ENCODE measurements around the gene FCN2.

The FCN2 gene

GRCh38 chr9:134880484-134881312 lies at the start of gene FCN2:
Gene FCN2 (plus strand): TSS chr9:134880810. CDS start chr9:134880822, 12 bp downstream.
- no peak for DNase-seq

GRCh38 chr9:134830926-134831720 lies 49.5 kb upstream of the FCN2 start:
- no peak for DNase-seq

- no peak for DNase-seq
These were observed 48.1 kb upstream of the FCN2 start for GRCh38 chr9:134832471-134832870.

- DNase-seq: no peak
These were observed 47.2 kb upstream of the FCN2 start for GRCh38 chr9:134833294-134833880.

- no peak for DNase-seq
These were observed 46.2 kb upstream of the FCN2 start for GRCh38 chr9:134834217-134834956.

GRCh38 chr9:134834957-134835419 lies 45.6 kb upstream of the FCN2 start:
- DNase-seq: no peak

- no peak for DNase-seq
These were observed 45.2 kb upstream of the FCN2 start for GRCh38 chr9:134835448-134835847.

GRCh38 chr9:134835987-134836386 lies 44.6 kb upstream of the FCN2 start:
- DNase-seq: no peak

- DNase-seq: no peak
These were observed 44.1 kb upstream of the FCN2 start for GRCh38 chr9:134836406-134836970.

GRCh38 chr9:134837529-134837928 lies 43.1 kb upstream of the FCN2 start:
- no peak for DNase-seq

GRCh38 chr9:134838651-134839454 lies 41.8 kb upstream of the FCN2 start:
- DNase-seq: no peak

GRCh38 chr9:134839455-134840125 lies 41.0 kb upstream of the FCN2 start:
- no peak for DNase-seq

- no peak for DNase-seq
These were observed 40.1 kb upstream of the FCN2 start for GRCh38 chr9:134840511-134840910.

- no peak for DNase-seq
These were observed 39.3 kb upstream of the FCN2 start for GRCh38 chr9:134841180-134841904.

- DNase-seq: no peak
These were observed 38.3 kb upstream of the FCN2 start for GRCh38 chr9:134842321-134842720.

- no peak for DNase-seq
These were observed 36.9 kb upstream of the FCN2 start for GRCh38 chr9:134843740-134844139.

- DNase-seq: no peak
These were observed 35.8 kb upstream of the FCN2 start for GRCh38 chr9:134844821-134845220.

GRCh38 chr9:134846187-134846586 lies 34.4 kb upstream of the FCN2 start:
- DNase-seq: no peak

- DNase-seq: no peak
These were observed 33.9 kb upstream of the FCN2 start for GRCh38 chr9:134846699-134847098.

- no peak for DNase-seq
These were observed 33.5 kb upstream of the FCN2 start for GRCh38 chr9:134847138-134847537.
